ENCODE data around the gene PRDM7. TPM values are rescaled to one million over a fixed set of nuclear protein-coding genes. Genes with fewer than 3 reads are reported as not detected.
"Not testable (repeated sequence)": the region's sequence is repeated elsewhere in the genome, so short reads cannot be mapped to it uniquely, and the experiment has no call there.

Gene PRDM7
- not detected for total RNA-seq
- long read RNA-seq: 0 reads

GRCh38 chr16:90077240-90077756 is at the start of gene PRDM7:
TSS of gene PRDM7 (minus strand) at chr16:90077331. CDS start at chr16:90075910, 1,421 bp downstream.
- DNase-seq (ENCODE audit: low spot score): peak; percentile 96

DNA sequence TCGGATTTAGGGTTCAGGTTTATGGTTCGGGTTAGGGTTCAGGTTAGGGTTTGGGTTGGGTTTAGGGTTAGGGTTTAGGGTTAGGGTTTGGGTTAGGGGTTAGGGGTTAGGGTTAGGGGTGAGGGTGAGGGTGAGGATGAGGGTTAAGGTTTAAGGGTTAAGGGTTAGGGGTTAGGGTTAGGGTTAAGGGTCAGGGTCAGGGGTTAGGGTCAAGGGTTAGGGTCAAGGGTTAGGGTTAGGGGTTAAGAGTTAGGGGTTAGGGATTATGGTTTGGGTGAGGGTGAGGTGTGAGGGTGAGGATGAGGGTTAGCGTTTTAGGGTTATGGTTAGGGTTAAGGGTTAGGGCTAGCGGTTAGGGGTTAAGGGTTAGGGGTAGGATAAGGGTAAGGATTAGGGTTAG is 44.7 kb upstream of the PRDM7 start:
- DNase-seq (ENCODE audit: low spot score): not testable (repeated sequence)

GRCh38 chr16:90107617-90108016 is 30.5 kb upstream of the PRDM7 start:
- DNase-seq (ENCODE audit: low spot score): not testable (repeated sequence)

DNA sequence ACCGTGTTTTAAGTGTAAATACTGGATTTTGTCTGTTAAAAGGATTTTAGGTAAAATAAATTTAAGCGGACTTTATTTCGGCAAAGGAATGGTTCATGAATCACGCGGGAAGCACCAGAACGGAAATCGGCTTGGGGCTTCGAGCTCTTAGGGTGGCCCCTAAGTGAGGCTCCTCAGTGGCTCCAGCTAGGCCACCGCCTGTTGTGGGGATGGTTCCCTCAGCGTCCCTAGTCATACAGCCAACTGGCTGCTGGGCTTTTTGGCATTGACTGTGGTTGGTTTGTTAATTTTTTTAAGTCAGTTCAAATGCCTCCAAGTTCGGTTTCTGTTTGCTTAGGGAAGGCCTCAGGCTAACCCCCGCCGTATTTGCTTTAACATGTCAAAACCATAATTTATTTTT is 29.9 kb upstream of the PRDM7 start:
- not testable (repeated sequence) for DNase-seq (ENCODE audit: low spot score)

DNA sequence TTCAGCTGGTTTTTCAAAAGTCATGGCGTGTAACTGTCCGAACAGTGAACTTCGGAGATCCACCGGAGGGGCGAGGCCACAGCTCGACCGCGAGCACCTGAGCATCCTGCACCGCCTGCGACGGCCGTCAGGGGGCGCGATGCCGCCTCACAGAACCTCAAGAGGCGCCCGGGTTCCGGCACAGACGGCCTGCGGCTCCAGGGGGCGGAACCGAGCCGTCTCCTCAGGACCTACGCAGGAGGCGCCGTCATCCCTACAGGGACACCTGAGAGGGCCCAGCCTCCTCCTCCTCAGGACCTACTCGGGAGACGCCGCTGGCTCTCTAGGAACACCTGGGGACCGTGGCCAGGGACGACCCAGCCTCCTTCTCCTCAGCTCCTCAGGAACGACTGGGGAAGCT is 29.1 kb upstream of the PRDM7 start:
- not testable (repeated sequence) for DNase-seq (ENCODE audit: low spot score)

DNA sequence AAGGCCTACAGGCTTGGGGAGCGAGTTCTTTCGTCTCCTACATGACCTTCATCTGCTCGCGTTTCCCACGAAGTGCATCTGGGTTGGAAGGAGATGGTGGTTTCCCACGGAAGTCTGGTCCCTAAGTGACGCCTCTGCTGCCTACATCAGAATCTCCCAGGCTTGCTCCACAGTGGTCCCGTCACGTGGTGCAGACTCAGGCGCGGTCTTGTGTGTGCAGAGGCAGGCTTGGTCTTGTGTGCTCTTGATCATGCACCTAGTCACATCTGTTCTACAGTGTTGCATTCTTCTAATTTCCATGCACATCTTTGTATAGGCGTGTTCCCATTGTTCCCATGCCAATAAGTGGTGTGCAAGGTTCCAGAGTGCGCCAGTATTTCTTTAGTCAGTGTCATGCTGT is 27.6 kb upstream of the PRDM7 start:
- not testable (repeated sequence) for DNase-seq (ENCODE audit: low spot score)

DNA sequence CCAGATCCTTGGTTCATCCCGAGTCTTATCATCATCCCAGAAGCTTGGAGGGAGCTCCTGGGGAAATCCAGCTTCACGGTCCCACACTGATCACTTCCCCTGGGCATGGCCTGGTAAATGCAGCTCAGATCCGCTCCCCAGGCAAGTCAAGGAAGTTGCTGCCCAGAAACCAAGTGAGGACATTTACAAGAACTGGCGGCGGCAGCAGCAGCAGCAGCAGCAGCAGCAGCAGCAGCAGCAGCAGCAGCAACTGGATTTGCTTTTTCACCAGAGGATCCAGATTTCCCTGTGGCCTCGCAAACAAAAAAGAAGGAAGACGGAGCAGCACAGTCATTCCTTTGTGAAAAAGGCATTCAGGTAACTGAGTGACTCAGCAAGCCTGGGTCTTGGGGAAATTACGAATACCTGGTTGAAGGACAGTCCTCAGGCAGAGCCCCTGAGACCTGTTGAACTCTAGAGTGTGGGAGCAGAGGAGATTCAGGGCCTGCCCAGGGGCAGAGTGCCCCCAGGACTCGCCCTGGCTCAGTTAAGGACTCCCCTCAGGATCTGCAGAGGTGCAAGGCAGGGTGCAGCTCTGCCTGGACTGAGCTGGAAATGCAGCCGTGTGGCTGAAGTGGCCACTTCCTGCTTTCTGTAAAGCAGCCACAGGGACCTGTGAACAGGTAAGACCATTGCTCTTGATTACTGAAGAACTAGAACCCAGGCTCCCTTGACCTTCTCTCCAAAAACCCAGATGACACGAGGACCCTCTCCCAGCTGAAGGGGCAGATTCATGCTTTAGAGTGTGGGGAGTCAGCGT is 25.2 kb upstream of the PRDM7 start:
- not testable (repeated sequence) for DNase-seq (ENCODE audit: low spot score)

DNA sequence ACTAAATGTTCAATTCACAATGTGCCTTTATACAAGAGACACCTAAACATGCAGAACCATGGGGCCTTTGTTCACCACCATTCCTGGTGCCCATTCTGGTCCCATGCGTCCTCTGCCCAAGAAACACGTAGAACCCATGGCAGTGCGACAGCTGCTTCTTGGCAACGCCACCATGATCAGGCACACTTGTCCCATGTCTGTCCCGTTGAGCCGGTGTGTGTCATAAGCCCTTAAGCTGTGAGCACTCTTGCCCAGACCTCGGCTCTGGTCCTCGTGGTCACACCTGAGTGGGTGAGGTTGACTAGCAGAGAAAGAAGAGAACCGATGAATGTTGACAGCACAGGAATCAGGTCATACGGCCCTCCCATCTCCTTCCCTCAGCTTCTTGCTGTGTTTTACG is 24.2 kb upstream of the PRDM7 start:
- not testable (repeated sequence) for DNase-seq (ENCODE audit: low spot score)

GRCh38 chr16:90100790-90101189 is 23.7 kb upstream of the PRDM7 start:
- not testable (repeated sequence) for DNase-seq (ENCODE audit: low spot score)

DNA sequence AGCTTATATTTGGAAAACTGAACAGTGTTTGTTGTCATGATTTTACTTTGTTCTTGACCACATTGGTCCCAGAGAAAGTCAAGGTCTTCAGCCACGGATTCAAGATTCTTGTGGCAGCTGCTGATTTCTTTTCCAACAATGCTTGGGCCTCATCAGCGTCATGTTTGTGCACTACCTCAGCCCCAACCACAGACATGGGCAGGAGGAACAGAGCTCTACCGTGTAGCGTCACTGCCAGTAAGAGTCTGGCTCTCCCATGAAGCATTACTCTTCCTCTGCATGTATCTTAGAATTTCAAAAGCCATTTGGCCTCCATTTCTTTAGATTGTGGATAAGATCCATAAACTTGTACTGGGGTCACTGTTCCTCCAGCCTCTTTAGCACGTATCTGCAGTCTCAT is 23.1 kb upstream of the PRDM7 start:
- DNase-seq (ENCODE audit: low spot score): not testable (repeated sequence)

DNA sequence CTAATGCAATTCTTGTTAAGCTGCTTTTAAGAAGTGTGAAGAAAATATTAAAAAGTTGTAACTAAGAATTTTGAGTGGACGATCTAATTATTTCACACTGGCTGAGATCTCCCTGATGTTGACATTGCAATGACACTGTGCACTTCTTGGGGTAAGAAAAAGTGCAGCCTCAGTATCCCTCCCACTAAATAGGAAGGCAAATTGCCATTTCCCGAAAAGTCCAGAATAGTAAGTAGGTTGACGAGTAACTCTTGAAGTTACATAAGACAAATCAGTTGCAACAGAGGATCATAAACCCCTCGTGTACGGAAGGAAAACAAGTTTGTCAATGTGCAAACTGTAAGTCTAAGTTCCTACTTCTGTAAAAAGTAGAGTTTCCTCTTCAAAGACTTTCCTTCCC is 21.8 kb upstream of the PRDM7 start:
- DNase-seq (ENCODE audit: low spot score): not testable (repeated sequence)

GRCh38 chr16:90097010-90097684 is 20.0 kb upstream of the PRDM7 start:
- DNase-seq (ENCODE audit: low spot score): not testable (repeated sequence)

GRCh38 chr16:90094791-90095190 is 17.7 kb upstream of the PRDM7 start:
- not testable (repeated sequence) for DNase-seq (ENCODE audit: low spot score)

DNA sequence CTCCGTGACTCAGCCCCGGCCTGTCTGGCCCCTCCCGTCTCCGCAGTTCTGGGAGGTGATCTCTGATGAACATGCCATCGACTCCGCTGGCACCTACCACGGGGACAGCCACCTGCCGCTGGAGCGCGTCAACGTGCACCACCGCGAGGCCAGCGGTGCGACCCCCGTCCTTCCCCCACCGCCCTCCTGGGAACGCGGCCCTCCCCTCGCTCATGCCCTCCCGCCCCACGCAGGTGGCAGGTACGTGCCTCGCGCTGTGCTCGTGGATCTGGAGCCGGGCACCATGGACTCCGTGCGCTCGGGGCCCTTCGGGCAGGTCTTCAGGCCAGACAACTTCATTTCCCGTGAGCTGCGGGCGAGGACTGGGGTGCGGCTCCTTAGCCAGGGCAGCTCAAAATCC is 17.2 kb upstream of the PRDM7 start:
- DNase-seq (ENCODE audit: low spot score): not testable (repeated sequence)

GRCh38 chr16:90093799-90094198 is 16.7 kb upstream of the PRDM7 start:
- DNase-seq (ENCODE audit: low spot score): not testable (repeated sequence)

- DNase-seq (ENCODE audit: low spot score): not testable (repeated sequence)
These were observed 15.7 kb upstream of the PRDM7 start for GRCh38 chr16:90092781-90093180.

DNA sequence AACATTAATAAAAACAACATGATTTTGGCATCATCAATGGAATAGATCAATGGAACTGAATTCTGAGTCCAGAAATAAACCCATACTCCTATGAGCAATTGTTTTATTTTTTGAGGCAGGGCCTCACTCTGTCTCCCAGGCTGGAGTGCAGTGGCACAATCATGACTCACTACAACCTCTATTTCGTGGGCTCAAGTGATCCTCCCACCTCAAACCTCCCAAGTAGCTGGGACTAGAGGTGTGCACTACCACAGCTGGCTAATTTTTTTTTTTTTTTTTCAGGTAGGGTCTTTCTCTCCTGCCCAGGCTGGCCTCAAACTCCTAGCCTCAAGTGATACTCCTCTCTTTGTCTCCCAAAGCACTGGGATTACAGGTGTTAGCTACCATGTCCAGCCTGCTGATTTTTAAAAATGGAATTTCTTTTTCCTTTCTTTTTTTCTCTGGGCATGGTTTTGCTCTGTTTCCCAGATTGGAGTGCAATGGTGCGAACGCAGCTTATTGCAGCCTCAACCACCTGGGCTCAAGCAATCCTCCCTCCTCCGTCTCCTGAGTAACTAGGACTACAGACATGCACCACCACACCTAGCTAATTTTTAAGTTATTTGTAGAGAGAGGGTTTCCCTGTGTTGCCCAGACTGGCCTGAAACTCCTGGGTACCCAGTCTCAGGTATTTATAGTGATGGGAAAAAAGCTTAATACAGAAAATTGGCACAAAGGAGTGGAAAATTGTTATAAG is 7.3 kb upstream of the PRDM7 start:
- no peak for DNase-seq (ENCODE audit: low spot score)

DNA sequence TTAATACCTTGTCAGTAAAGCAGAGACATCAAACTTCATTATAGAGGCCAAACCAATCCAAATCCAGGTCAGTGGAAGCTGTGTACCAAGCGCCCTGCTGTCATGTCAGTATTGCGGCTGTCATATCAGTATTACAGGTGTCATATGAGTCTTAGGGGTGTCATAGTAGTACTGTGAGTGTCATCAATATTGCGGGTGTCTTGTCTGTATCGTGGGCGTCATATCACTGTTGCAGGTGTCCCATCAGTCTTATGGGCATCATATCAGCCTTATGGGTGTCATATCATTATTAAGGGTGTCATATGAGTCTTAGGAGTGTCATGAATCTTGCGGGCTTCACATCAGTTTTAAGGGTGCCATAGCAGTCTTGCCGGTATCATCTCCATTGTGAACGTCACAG is 6.0 kb upstream of the PRDM7 start:
- no peak for DNase-seq (ENCODE audit: low spot score)

DNA sequence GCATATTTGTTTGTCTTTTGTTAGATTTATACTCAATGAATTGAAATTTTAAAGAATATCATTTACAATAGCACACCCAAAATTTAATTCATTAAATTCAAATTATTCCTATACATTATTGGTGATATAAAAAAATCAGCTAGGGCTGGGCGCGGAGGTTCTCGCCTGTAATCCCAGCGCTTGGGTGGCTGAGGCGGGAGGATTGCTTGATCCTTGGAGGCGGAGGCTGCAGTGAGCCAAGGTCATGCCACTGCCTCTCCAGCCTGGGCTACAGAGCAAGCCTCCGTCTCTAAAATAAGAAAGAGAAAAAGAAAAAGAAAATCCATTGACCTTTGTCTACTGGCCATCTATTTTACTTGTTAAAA is 4.5 kb upstream of the PRDM7 start:
- no peak for DNase-seq (ENCODE audit: low spot score)

DNA sequence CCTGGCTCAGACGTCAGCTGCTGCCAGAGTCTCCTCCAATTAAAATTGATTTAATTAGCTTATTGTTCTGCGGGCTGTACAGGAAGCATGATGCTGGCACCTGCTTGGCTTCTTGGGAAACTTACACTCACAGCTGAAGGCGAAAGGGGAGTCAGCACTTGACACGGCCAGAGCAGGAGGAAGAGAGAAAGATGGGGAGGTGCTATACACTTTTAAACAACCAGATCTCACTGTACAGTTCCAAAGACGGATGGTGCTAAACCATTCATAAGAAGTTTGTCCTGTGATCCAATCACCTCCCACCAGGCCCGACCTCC is 1.4 kb upstream of the PRDM7 start:
- DNase-seq (ENCODE audit: low spot score): no peak

GRCh38 chr16:90077757-90078578 is 837 bp upstream of the PRDM7 start:
- DNase-seq (ENCODE audit: low spot score): no peak
